ENCODE results near the gene ASAP2.

ASAP2 gene

DNA sequence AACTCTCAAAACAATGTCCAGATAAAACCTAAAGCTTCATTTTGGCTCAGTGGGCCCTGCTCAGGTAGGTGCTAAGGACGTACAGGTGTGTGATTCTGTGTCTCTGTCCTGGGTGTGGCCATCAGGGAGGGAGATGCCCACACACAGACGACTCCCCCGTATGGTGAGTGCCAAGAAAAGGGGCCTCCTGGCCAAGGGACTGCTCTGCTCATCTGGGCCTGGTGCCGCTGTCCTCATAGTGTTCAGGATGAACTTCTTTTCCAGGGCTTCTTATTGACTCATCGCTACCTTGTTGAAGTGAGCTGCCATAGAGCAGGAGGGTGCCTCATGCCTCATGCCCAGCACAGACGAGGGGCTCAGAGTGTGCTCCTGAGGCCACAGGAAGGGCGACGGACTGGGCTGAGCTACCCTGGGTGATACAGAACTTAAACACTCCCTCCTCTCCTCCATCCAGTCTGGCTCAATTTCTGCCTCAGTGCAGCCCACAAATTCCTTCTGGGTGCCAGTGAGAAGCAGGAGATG, 158.9 kb downstream of the ASAP2 start:
- TF ChIP-seq, protein P1, sequence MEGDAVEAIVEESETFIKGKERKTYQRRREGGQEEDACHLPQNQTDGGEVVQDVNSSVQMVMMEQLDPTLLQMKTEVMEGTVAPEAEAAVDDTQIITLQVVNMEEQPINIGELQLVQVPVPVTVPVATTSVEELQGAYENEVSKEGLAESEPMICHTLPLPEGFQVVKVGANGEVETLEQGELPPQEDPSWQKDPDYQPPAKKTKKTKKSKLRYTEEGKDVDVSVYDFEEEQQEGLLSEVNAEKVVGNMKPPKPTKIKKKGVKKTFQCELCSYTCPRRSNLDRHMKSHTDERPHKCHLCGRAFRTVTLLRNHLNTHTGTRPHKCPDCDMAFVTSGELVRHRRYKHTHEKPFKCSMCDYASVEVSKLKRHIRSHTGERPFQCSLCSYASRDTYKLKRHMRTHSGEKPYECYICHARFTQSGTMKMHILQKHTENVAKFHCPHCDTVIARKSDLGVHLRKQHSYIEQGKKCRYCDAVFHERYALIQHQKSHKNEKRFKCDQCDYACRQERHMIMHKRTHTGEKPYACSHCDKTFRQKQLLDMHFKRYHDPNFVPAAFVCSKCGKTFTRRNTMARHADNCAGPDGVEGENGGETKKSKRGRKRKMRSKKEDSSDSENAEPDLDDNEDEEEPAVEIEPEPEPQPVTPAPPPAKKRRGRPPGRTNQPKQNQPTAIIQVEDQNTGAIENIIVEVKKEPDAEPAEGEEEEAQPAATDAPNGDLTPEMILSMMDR (IDR thresholded peaks at IDR 0.05; ENCODE audit: insufficient read depth, low read length, missing control alignments): no peak
- H3K4me3 ChIP-seq (ENCODE audit: low read depth, low read length): no peak overlapping the region
- no peak for DNase-seq (ENCODE audit: low read depth, low spot score)
- CTCF ChIA-PET: interaction anchor here (1.4 to 5.3 kb wide), 4 partner anchors 20 to 223 kb away, joined by 4 to 30 read pairs (median 7); no protein-coding TSS in a partner anchor
- POLR2A ChIA-PET: no interaction called here

DNA sequence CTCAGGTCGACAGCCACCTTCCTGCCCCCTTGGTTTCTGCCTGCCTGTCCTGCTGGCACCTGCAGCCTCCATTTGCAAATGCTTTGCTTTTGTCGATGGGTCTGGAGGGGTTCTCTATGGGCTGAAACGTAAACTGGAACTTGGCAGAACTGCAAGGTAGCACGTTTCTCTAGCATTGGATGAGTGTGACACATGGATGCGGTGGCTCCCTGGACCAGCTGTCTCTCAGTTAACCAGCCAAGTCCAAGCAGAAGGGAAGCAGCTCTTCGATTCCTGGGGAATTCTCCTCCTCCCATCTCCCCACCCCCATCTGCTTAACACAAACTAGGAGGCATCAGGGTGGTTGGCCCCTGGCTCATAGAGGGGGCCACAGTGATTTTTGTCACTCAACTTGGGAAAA, 159.4 kb downstream of the ASAP2 start:
- H3K4me3 ChIP-seq (ENCODE audit: low read depth, low read length): no peak overlapping the region
- TF ChIP-seq, protein P1 (IDR thresholded peaks at IDR 0.05; ENCODE audit: insufficient read depth, low read length, missing control alignments): no peak
- ChIA-PET POLR2A (no interaction called here), CTCF (interaction anchor here (2.8 to 5.3 kb wide), 2 partner anchors 19 to 224 kb away, joined by 9 to 30 read pairs; no protein-coding TSS in a partner anchor)
- DNase-seq (ENCODE audit: low read depth, low spot score): no peak

DNA sequence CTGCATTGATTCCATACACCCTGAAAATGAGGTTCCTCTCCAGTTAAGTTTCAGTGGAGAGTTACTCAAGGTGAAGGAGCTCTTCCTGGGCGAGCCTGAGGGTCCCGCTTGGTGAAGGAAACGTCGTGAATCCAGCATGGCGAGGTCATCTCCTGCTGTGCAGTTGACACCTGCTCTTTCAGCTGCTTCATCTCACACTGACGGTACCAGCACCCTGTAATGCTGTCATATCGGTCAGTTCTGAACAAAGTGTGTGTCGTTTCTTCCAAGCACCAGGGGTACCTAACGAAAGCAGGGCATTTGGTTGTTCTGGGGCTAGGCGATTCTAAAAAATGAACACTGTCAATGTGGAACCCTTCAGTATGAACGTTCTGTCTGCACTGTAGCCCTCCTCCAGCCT, 164.1 kb downstream of the ASAP2 start:
- H3K4me3 ChIP-seq (ENCODE audit: low read depth, low read length): no peak overlapping the region
- ChIA-PET POLR2A (interaction anchor here (0.8 to 1.0 kb wide), 2 partner anchors 11 to 228 kb away, joined by 3 to 5 read pairs; no protein-coding TSS in a partner anchor), CTCF (interaction anchor here (0.7 to 6.6 kb wide), 29 partner anchors 8 to 520 kb away, joined by 3 to 118 read pairs (median 5); partner anchors contain the start of genes CPSF3 and ITGB1BP1)
- TF ChIP-seq, protein P1 (IDR thresholded peaks at IDR 0.05; ENCODE audit: insufficient read depth, low read length, missing control alignments): no peak
- no peak for DNase-seq (ENCODE audit: low read depth, low spot score)

DNA sequence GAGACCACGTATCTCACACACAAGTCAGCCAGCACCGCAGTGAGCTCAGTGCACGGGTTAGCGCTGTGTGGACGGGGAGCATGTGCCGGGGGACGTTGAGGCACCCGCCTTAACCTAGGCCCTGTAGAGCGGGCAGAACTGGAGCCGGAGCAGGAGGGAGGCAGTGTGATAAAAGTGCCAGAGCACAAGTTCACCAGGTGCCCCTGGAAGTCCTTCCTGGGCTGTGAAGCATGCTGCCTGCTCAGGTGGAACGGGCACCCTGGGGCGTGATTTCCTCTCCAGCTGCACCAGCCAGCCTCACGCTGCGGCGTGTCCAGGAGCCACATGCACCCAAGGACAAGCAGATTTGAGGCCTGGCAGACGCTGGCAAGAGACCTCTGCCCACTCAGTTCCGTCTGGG, 166.4 kb downstream of the ASAP2 start:
- no peak for DNase-seq (ENCODE audit: low read depth, low spot score)
- POLR2A ChIA-PET: no interaction called here
- H3K4me3 ChIP-seq (ENCODE audit: low read depth, low read length): no peak overlapping the region
- TF ChIP-seq, protein P1 (IDR thresholded peaks at IDR 0.05; ENCODE audit: insufficient read depth, low read length, missing control alignments): no peak
- CTCF ChIA-PET: interaction anchor here (2.7 to 6.6 kb wide), 2 partner anchors 8 to 232 kb away, joined by 22 to 118 read pairs; no protein-coding TSS in a partner anchor

DNA sequence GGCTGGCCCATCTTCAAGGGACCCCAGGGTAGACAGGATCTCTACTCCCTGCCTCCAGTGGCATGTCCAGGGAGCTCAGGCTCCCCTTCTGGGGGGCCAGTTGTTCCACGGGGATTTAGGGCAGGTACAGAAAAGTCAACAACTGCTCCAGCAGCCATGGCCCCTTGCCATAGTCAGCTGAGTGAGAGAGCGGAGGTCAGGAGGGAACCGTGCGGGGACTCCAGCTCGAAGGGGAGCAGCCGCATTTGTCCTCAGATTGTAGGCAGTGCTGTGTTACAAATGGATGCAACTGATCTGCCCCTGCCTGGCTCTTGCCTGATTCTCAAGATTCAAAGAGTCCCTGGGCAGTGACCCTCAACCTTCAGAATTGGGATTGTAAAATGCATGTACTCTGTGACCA, 166.9 kb downstream of the ASAP2 start:
- TF ChIP-seq, protein P1 (IDR thresholded peaks at IDR 0.05; ENCODE audit: insufficient read depth, low read length, missing control alignments): no peak
- H3K4me3 ChIP-seq (ENCODE audit: low read depth, low read length): no peak overlapping the region
- ChIA-PET CTCF (interaction anchor here (1.5 to 6.6 kb wide), 2 partner anchors 168 to 232 kb away, joined by 3 to 118 read pairs; no protein-coding TSS in a partner anchor), POLR2A (no interaction called here)
- no peak for DNase-seq (ENCODE audit: low read depth, low spot score)

DNA sequence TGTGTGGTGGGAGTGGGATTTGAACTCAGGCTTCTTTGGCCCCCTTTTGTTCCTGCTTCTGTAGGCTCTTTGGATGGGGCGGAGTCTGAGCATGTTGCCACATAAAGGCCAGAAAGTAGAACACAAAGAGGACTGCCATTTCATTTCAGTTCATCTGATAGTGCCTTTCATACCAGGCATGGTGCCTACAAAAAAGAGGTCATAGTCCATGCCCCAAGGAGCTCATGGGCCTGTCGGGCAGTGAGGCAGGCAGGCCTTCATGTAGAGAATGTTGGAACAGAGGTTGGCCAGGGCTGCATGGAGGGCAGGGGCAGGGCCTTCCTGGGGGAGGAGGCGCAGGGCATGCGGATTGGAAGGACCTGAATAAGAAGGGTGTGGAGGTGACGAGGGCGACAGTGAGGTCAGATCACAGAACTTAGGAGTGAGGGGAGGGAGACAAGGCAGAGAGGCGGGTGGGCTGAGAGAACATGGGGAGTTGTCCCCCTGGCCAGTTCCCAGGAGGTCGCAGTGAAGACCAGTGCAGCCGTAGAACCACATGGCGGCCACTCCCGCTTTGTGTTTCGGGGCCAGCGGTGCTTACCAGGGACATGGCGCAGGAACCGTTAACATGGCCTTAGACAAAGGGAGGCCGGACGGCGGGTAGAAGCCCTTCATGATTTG, 167.6 kb downstream of the ASAP2 start:
- CTCF ChIA-PET: interaction anchor here (1.5 to 6.6 kb wide), 2 partner anchors 169 to 233 kb away, joined by 3 to 118 read pairs; no protein-coding TSS in a partner anchor

More for the DNA sequence above, 167.6 kb downstream of the ASAP2 start:
- no peak overlapping the region for H3K4me3 ChIP-seq (ENCODE audit: low read depth, low read length)
- POLR2A ChIA-PET: no interaction called here
- no peak for DNase-seq (ENCODE audit: low read depth, low spot score)
- TF ChIP-seq, protein P1 (IDR thresholded peaks at IDR 0.05; ENCODE audit: insufficient read depth, low read length, missing control alignments): no peak
